HG02852 (cell line): Measurements from ENCODE around the gene SMURF1.

Source experiments
- ATAC-seq: cut with Tn5 transposase; IDR thresholded peaks from one replicate; pipeline ENCODE4 v1.9.1; 2021; ENCODE audit warnings: mild to moderate bottlenecking, moderate library complexity; ENCODE audit not compliant: unreplicated experiment

SMURF1 gene

DNA sequence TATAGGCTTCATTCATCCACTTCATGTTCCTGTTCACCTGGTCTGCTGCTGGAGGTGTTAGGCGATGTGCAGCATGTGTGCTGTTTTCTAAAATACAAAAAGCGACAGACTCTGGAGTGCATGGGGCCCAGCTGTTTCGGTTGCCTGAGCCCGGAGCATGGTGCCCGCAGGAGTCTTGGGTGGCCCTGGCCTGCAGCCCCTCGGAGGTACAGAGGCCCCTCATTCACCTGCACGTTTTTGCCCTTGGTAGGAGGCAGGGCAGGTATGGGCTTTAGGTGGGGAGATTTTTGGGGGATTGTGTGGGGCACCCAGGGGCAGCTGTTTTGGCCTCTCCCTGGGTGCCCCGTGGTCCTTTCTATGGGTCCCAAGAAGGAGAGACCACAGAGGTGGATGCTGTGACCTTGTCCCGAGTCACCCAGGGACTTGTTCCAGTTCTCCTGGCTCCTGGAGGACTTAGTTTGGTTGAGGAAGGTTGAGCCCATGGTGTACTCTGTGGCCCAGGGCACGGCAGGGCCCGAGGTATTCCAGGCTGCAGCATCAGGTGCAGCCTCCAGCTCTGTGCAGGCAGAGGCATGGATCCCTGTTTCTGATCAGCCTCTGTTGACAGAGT, 134.9 kb downstream of the SMURF1 start:
- no peak for ATAC-seq

DNA sequence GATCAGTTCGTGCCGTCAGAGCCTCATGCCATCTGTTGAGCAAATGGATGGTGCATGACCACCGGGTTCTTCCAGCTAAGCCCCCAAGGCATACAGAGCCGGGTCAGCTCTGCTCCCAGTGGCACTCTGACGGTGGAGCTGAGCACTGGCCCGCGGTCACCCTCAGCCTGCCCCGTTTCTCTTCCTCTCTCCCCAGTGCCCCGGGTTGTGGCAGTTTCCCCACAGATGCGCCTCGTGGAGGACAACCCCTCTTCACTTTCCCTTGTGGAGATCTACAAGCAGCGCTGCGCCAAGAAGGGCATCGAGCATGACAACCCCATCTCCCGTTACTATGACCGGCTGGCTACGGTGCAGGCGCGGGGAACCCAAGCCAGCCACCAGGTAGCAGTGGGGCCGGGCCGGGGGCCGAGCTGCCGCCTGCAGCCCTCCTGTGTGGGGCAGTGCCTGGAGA, 135.7 kb downstream of the SMURF1 start:
- no peak for ATAC-seq

DNA sequence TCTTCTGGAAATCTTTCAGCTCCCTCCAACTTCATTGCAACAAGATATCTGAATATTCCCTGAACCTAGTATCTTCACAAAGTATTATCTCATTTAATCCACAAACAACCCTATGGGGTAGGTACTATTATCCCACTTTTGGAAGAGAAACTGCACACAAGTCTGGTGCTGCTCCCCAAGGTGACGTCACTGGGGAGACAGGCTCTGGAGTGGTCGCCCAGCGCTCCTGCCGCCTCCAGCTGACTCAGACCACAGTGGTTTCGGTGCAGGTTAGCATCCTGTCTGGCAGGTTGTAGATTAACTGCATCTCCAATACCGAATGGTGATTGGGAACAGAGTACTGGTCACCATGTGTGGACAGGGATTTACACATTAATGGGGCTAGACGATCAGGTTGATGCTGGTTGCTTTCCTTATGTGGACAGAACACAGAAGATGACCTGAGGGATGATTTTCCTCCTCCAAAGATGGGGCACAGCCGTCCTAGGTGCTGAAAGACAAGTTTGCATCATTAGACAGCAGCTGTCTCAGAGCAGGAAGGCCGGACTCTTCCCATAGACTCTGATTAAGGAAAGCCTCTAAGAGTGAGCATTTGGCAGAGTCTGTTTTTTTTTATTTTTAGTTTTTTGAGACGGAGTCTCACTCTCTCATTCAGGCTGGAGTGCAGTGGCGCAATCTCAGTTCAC, 137.0 kb downstream of the SMURF1 start:
- no peak for ATAC-seq

DNA sequence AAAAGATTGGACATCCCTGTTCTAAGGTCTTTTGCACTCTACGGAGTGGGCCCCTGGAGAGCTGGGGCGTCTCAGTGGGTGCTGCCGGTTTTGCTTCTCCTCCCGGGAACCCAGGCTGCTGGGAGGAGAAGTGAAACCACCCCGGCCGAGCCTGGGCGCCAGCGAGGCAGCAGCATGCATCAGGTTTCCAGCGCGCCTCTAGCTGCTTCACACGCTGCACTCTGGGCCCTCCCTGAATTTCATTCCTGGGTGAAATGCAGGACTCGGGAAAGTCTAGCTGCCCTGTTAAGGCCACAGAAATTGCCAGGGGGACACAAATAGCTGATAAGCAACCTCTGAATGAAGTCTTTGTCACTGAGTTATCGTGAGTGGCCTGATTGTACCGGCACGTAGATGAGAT, 138.1 kb downstream of the SMURF1 start:
- ATAC-seq: no peak

DNA sequence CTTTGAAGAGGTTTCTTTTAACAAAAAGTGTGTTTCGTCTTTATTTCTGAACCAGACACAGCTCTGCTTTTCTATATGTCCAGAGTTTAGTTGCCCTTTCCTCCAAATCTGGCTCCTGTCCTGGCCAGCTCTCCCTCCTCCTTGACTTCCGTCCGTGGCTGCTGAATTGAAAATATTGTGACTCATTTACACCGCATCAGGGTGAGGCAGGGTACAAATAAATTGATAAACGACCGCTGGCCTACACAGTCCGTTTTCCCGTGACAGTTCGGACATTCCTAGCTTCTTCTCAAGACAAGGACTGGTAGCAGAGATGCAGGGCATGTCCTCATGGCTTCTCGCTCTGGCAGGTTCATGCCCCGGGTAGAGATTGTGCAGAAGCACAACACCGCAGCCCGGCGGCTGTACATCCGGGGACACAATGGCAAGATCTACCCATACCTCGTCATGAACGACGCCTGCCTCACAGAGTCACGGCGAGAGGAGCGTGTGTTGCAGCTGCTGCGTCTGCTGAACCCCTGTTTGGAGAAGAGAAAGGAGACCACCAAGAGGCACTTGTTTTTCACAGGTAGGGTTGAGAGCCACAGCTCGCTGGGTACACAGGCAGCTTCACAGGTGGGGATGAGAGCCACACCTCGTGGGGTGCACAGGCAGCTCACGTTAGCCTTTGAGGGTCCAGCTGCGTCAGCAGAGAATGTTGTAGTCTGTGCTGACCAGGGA, 139.0 kb downstream of the SMURF1 start:
- ATAC-seq: no peak

DNA sequence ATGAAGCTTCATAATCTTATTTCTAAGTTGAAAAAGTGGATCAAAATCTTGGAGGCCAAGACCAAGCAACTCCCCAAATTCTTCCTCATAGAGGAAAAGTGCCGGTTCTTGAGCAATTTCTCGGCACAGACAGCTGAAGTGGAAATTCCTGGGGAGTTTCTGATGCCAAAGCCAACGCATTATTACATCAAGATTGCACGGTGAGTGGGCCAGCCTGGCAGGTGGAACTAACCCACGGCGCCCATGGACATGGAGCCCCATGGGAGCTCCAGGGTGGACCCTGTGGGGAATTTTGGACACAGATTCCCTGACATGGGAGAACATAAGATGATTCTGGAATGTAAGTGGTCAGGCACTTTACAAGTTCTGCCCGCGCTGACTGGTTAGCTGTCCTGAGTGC, 139.7 kb downstream of the SMURF1 start:
- ATAC-seq: no peak

DNA sequence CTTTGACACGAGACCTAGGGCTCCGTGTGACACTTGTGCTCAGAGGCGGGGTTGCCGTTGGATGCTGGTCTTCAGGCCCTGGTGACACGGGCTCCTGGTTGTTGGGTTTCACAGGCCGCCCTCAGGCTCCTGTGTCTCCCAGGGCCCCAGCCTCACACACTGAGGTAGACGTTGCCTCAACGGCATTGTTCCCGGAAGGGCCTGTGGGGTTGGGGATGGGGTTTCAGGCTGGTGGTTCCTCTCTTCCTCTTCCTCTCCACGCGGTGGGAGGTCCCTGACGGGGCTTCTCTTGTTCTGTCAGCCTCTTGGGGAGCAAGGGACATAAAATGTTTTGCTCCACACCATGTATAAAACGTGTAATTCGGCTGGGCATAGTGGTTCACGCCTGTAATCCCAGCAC, 140.5 kb downstream of the SMURF1 start:
- no peak for ATAC-seq

DNA sequence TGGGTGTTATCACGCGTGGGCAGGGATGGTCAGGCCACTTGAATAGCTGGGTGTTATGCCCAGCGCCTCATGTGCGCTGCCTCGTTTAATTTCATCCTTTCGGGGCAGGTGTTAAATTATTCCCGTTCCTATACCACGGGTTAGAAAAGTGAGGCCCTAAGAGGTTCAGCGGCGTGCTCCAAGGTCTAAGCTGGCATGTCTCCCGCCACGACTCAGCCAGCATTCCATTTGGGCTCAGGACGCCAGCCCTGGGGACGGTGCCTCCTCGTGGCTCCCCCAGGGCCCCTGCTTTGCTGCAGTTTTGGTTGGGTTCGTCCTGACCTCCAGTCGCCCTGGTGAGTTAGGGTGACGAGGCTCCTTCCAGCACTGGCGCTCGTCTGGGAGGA, 141.1 kb downstream of the SMURF1 start:
- no peak for ATAC-seq

DNA sequence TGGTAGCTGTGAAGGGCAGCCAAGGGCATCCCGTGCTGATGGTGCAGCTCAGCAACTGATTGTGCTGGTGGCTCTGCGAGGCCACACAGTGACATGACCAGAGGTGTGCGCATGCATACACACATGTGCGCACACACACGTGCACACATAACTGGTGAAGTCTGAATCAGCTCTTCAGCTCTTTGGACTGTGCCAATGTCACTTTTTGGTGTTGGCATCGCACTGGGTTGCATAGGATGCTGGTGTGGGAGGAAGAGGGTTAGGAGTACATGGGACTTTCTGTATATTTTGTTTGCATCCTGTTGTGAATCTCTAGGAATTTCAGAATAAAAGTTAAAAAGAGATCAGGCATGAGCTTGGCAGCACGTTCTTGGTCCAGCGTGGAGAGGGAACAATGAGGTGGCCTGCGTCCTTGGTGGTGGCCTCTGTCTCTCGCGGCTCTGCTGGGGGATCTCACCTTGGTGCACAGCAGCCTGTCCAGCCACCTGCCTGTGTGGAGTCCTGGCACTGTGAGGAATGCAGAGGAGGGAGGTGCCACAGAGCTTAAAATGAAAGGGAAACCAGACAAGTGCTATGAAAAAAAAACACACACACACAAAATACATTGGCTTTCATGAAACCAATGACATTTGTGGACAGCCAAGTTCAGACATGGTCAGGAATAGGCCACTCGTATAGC, 141.6 kb downstream of the SMURF1 start:
- ATAC-seq: no peak

DNA sequence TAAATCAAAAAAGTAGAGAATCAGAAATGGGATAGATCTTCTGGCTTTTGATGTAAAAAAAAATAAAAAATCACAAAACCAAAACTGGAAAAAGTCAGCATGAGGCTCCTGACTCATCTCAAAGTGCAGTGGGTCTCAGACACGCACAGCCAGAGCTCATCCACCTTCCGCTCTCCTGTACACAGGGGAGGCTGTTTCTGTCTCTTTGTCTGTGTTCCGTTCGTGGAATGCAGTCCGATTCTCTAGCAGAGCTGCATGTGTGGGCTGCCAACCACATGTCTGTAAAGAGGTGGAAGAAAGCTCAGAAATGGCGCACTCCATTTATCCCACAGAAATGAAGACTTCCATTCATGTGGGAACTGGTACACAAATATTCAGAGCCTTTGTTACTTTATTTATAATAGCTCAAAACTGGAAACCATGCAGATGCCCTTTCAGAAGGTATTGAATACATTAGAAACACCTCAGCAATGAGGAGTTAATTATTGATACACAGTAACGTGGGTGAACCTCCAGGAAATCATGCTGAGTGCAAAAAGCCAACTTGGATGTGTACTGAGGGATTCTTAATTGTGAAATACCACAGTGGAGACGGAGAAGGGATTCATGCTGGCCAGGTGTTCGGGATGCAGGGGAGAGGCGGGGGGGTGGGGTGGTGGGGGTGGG, 142.3 kb downstream of the SMURF1 start:
- no peak for ATAC-seq

DNA sequence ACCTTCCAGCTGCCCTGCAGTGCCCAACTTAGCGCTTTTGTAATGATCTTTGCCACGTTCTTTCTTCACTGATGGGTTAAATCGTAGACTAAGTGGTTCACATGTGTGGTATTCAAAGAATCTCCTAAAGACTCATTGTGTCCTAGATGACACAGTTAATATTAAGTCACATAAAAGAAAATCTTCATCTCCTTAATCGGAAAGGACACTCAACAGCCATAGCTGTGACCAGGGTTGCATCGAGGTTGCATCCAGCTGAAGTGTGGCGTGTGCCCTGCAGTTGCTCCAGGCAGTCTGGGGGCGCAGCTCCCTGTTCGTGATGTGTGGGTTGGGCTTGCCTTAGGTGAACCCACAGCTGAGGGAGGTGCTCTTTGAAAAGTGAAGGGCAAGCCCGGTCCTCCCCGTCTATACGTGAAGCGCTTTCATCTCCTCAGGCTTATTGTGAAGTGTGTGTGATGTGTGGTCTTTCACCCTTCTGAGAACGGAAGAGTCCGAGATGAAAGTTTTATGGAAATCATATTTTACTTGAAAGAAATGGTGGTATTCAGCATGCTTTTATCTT, 142.9 kb downstream of the SMURF1 start:
- no peak for ATAC-seq

DNA sequence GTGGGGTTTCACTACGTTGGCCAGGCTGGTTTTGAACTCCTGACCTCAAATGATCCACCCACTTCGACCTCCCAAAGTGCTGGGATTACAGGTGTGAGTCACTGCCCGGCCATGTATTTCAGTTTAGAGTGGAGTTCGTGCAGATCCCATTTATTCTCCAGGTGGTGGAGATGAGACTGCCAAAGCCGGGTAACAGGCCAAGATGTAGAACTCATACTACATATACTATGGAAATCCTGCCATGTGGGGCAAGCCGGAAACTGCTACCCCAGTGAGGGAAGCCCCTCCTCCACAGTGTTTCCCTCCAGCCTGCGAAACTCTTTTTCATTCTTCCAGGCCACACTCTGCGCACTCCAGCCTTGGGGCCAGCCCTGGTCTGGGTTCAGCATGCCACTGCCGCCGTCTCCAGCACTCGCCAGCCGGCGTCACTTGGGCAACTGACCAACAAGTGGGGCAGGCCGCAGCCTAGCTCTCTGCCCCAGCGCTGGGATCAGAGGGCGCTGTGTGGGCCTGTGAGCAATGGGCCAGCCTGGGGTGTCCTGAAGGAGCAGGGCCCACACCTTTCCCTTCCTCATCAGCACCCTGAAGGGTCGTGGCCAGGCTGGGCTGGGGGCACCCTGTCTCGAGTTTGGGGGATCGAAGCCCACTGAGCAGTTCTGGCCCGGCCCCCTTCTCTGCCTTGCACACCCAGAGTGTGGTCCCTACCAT, 143.6 kb downstream of the SMURF1 start:
- no peak for ATAC-seq

DNA sequence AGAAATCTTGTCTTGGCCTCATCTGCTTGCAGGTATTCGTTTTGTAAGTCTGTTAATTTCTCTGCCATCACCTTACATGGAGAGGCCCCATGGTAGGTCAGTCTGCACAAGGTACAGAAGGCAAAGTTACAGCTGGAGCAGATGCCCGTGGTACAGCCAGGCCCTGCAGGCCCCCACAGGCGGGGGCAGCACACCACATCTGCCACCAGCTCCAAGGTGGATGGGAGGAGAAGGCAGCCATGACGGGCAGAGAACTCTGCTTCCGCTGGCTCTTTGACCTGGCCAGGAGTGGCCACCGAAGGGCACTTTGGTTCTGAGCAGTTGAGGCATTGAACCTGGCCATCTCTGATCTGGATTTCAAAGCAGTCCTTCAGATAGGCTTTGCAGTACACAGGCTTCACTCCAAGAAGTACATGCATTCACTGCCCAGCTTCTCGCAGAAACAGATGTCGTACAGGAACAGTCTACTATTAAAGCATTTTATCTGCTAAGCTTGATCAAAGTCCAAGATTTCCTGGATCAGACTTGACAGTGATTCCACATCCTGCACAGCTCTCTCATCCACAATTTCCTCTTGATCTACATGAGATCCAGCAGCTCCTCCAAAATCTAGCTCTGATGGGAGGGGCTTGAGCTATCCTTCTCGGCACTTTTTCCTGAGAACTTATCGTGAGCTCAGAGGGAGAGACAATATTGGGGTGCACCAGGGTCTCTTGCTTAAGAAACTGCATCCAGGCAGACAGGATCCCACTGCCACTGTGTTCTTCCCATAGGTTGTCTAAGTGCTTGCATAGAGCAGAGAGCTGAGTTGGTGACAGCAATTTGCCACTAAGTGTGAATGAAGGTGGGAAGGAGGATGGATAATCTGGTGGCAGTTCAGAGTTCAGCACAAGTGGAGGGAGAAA, 144.8 kb downstream of the SMURF1 start:
- no peak for ATAC-seq

DNA sequence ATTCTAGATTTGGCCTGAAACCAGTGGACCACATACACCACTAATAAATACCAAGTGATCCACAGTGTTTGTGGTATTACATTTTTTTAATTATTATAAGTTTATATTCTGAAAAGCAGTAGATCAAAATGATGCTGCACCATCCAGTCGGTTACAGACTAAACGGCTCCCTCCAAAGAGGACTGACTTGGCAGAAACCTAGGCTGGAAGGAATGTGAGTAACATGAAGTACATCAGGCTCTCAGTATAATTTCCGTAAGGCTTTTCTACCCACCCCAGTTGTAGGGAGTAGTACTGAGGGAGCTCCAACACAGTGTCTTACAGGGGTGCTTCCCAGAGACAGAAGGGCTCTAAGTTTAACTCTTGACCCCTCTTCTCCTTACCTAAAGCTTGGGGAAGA, 146.1 kb downstream of the SMURF1 start:
- ATAC-seq: no peak

DNA sequence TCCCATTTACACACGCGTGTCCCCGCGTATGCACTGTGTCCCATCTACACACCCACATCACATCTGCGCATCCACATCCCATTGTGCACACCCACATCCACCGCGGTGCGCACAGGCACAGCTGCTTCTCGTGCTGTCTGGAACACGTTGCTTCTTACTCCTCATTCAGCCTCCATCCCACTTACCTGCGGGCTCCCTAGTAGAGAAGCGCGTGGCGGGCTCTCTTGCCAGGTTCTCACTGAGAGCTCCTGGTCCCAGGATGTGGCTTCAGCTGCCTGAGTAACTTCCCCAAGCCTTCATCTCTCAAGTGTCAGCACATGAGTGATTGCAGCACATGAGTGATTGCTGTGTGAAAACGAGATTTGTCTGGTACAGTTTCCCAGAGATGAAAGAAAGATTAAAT, 147.8 kb downstream of the SMURF1 start:
- peak; percentile 69 for ATAC-seq

DNA sequence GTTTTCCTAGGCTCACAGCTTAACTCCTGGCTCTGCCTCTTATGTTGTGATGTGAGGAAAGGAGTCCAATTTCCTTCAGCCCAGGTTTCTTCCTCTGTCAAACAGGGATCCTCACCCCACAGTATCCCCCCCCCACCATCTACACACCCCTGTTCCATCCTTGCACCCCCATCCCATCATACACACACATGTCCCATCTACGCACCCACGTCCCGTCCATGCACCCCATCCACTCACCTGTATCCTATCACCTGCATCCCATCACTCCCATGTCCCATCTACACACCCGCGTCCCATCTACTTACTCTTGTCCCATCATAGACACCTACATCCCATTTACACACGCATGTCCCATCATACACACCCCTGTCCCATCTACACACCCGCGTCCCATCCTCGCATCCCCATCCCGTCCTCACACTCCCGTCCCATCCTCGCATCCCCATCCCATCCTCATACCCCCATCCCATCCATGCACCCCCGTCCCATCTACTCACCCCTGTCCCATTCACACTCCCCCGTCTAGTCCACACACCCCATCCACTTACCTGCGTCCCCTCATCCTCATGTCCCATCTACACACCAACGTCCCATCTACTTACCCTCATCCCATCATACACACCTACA, 148.3 kb downstream of the SMURF1 start:
- no peak for ATAC-seq

DNA sequence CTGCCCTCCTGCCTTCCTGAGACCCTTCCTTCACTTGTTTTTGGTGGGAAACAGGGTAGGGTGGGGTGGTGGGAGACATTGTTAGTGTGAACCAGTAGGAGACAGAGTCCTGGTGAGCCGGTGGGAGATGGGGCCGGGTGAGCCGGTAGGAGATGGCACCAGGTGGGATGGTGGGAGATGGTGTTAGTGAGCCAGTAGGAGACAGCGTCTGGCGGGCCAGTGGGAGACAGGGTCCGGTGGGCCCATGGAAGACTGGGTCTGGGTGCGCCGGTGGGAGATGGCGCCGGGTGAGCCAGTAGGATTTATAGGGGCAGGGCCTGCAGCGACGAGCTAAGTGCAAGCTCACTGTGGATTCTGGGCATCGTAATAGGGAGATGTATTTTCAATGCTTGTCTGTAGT, 148.8 kb downstream of the SMURF1 start:
- ATAC-seq: no peak

DNA sequence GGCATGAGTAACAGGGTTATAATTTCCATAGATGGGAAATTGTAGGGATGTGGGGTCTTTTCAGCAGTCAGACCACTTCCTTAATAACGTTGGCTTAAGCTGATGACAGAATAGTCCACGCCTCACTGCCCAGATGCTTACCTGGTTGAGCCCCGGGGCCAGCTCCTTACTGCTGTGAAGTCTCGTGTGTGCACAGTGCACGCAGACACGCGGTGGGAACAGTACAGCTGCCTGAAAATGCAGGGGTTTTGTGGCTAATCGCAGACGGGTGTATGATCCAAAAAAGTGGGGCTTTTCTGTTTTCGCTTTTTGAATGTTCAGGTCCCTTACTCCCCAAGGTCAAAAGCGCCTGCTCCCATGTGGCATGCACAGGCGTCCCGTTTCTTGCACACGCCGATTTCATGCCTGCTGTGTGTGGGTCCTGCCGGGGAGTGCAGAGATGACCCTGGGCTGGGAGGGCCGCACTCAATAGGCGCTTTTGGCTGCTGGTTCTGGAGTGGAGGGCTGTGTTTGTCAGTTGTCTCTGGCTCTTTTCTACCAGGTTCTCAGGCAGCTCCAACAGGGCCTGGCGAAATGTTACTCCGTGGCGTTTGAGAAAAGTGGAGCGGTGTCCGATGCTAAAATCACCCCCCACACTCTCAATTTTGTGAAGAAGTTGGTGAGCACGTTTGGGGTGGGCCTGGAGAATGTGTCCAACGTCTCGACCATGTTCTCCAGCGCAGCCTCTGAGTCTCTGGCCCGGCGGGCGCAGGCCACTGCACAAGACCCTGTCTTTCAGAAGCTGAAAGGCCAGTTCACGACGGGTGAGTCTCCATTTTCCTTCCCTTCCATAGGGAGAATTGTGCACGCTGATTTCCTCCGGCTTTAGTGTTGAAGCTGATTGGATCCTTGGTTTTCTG, 149.6 kb downstream of the SMURF1 start:
- no peak for ATAC-seq
